GM18499 (cell line): Measurements from ENCODE around the gene CDH11.

ENCODE experiments used
- ATAC-seq: cut with Tn5 transposase; IDR thresholded peaks from one replicate; pipeline ENCODE4 v1.9.1; 2021; ENCODE audit warnings: moderate number of reproducible peaks; ENCODE audit not compliant: insufficient read depth, unreplicated experiment

The CDH11 gene

GRCh38 chr16:64991001-64991400 is 130.9 kb downstream of the CDH11 start:
- no peak for ATAC-seq

- no peak for ATAC-seq
Measured at GRCh38 chr16:64990101-64990500, 131.8 kb downstream of the CDH11 start.

- no peak for ATAC-seq
Measured at GRCh38 chr16:64989050-64989449, 132.8 kb downstream of the CDH11 start.

- no peak for ATAC-seq
Measured at GRCh38 chr16:64983963-64984362, 137.9 kb downstream of the CDH11 start.

- ATAC-seq = no peak
Measured at GRCh38 chr16:64983231-64983630, 138.6 kb downstream of the CDH11 start.

GRCh38 chr16:64982581-64982980 is 139.3 kb downstream of the CDH11 start:
- no peak for ATAC-seq

GRCh38 chr16:64981568-64982281 is 140.1 kb downstream of the CDH11 start:
- ATAC-seq = no peak

GRCh38 chr16:64977206-64977920 is 144.5 kb downstream of the CDH11 start:
- no peak for ATAC-seq

- no peak for ATAC-seq
Measured at GRCh38 chr16:64975821-64976220, 146.0 kb downstream of the CDH11 start.

- no peak for ATAC-seq
Measured at GRCh38 chr16:64974381-64974780, 147.5 kb downstream of the CDH11 start.

GRCh38 chr16:64973171-64973570 is 148.7 kb downstream of the CDH11 start:
- ATAC-seq = no peak

GRCh38 chr16:64971171-64971570 is 150.7 kb downstream of the CDH11 start:
- no peak for ATAC-seq

- no peak for ATAC-seq
Measured at GRCh38 chr16:64969221-64969620, 152.6 kb downstream of the CDH11 start.

GRCh38 chr16:64968539-64968938 is 153.3 kb downstream of the CDH11 start:
- ATAC-seq = no peak

GRCh38 chr16:64964126-64964540 is 157.7 kb downstream of the CDH11 start:
- no peak for ATAC-seq

- no peak for ATAC-seq
Measured at GRCh38 chr16:64962786-64963185, 159.1 kb downstream of the CDH11 start.

- no peak for ATAC-seq
Measured at GRCh38 chr16:64957246-64957645, 164.6 kb downstream of the CDH11 start.

- ATAC-seq = no peak
Measured at GRCh38 chr16:64952177-64952576, 169.7 kb downstream of the CDH11 start.

GRCh38 chr16:64951193-64951592 is 170.7 kb downstream of the CDH11 start:
- ATAC-seq = no peak

- no peak for ATAC-seq
Measured at GRCh38 chr16:64950731-64951130, 171.1 kb downstream of the CDH11 start.

- no peak for ATAC-seq
Measured at GRCh38 chr16:64950262-64950661, 171.6 kb downstream of the CDH11 start.

- ATAC-seq = no peak
Measured at GRCh38 chr16:64948056-64948455, 173.8 kb downstream of the CDH11 start.
